K562 (cell line): ENCODE measurements around the gene MIDN. TPM values are rescaled to one million over a fixed set of nuclear protein-coding genes. Genes with fewer than 3 reads are reported as not detected.

Experiments
- ATF1 ChIP-seq, 2 experiments: fragments of 450-650 bp in 1 of 2; IDR thresholded peaks; 2 replicates each; pipeline ENCODE4 v1.6.1; 2016; ENCODE audit warnings: missing compliant biosample characterization in 1 of 2, missing genetic modification characterization in 1 of 2
- BRD4 ChIP-seq: fragments of 200-600 bp; sonication (generic); IDR thresholded peaks from 2 replicates; pipeline ENCODE4 v1.6.1; 2017; ENCODE audit warnings: inconsistent platforms
- E2F6 ChIP-seq, 2 experiments: IDR thresholded peaks; 2 replicates each; pipeline ENCODE4 v1.6.1; 2011; ENCODE audit warnings: borderline replicate concordance in 1 of 2, control low read depth in 1 of 2, low read depth in 1 of 2, low read length in 1 of 2, mild to moderate bottlenecking in 1 of 2, mixed read lengths in 1 of 2, moderate library complexity in 1 of 2; ENCODE audit not compliant: insufficient read depth in 1 of 2, insufficient read length in 1 of 2, poor library complexity in 1 of 2, severe bottlenecking in 1 of 2; ENCODE audit errors: extremely low read depth in 1 of 2
- ELK1 ChIP-seq: sonication (generic); formaldehyde crosslinking; IDR thresholded peaks from 2 replicates; pipeline ENCODE4 v1.8.1; 2022; ENCODE audit warnings: missing genetic modification reagents
- EWSR1 ChIP-seq: fragments of 450-650 bp; IDR thresholded peaks from 2 replicates; pipeline ENCODE4 v1.6.1; 2018; ENCODE audit warnings: borderline replicate concordance, mild to moderate bottlenecking, low read depth, moderate library complexity; ENCODE audit not compliant: partially characterized antibody
- FOXA3 ChIP-seq, 2 experiments: fragments of 450-650 bp in 1 of 2; sonication (generic) in 1 of 2; formaldehyde crosslinking; IDR thresholded peaks in 1 of 2; conservative IDR thresholded peaks in 1 of 2; 2 replicates each; pipeline versions ENCODE4 v1.4.0 to v1.8.0; 2020 to 2022; ENCODE audit warnings: mild to moderate bottlenecking in 2 of 2, missing genetic modification reagents in 1 of 2
- GMEB1 ChIP-seq: fragments of 250-450 bp; sonication (Bioruptor Pico); IDR thresholded peaks from 2 replicates; pipeline ENCODE4 v1.4.0; 2020; ENCODE audit warnings: mild to moderate bottlenecking
- HCFC1 ChIP-seq: IDR thresholded peaks from 2 replicates; pipeline ENCODE4 v1.6.1; 2012; ENCODE audit warnings: low read depth, low read length, improper control_type of control experiment
- HIVEP1 ChIP-seq: fragments of 250-450 bp; sonication (Bioruptor Pico); IDR thresholded peaks from 2 replicates; pipeline ENCODE4 v1.4.0; 2020; ENCODE audit warnings: mild to moderate bottlenecking
- HMBOX1 ChIP-seq: sonication (generic); IDR thresholded peaks from 2 replicates; pipeline ENCODE4 v1.6.1; 2016
- MAFK ChIP-seq: IDR thresholded peaks from 2 replicates; pipeline ENCODE4 v1.6.1; 2011; ENCODE audit warnings: low read length, improper control_type of control experiment
- MBD2 ChIP-seq: sonication (generic); IDR thresholded peaks from 2 replicates; pipeline ENCODE4 v1.6.1; 2016; ENCODE audit warnings: low read depth, borderline replicate concordance
- NR2C2 ChIP-seq, 2 experiments: fragments of 200-800 bp in 1 of 2; sonication (Bioruptor generic) in 1 of 2; sonication (generic) in 1 of 2; formaldehyde crosslinking in 1 of 2; IDR thresholded peaks; 2 replicates each; pipeline versions ENCODE4 v1.6.1 to v1.8.0; 2016 to 2022; ENCODE audit warnings: mild to moderate bottlenecking in 1 of 2, missing compliant biosample characterization in 1 of 2, missing genetic modification characterization in 1 of 2, missing genetic modification reagents in 1 of 2
- POLR2AphosphoS5 ChIP-seq: IDR thresholded peaks from 2 replicates; pipeline ENCODE4 v1.6.1; 2011; ENCODE audit warnings: mild to moderate bottlenecking, low read depth, low read length, moderate library complexity; ENCODE audit not compliant: control insufficient read depth, insufficient read depth
- SAP30 ChIP-seq: fragments of 200-600 bp; sonication (generic); IDR thresholded peaks from 2 replicates; pipeline ENCODE4 v1.6.1; 2012; ENCODE audit warnings: borderline replicate concordance, low read depth, mild to moderate bottlenecking, moderate library complexity, low read length, control low read depth, inconsistent platforms; ENCODE audit not compliant: insufficient read depth, poor library complexity, severe bottlenecking
- TBL1XR1 ChIP-seq, 2 experiments: IDR thresholded peaks; 2 replicates each; pipeline ENCODE4 v1.6.1; 2012; ENCODE audit warnings: improper control_type of control experiment in 2 of 2, low read length in 2 of 2, mild to moderate bottlenecking in 1 of 2
- ZC3H11A ChIP-seq: IDR thresholded peaks from 2 replicates; pipeline ENCODE4 v1.6.1; 2012; ENCODE audit warnings: low read depth, low read length, improper control_type of control experiment
- ZFX ChIP-seq: sonication (generic); formaldehyde crosslinking; IDR thresholded peaks from 2 replicates; pipeline ENCODE4 v1.8.0; 2022; ENCODE audit warnings: mild to moderate bottlenecking, missing genetic modification reagents, moderate library complexity
- ZNF197 ChIP-seq: fragments of 200-800 bp; sonication (Bioruptor generic); IDR thresholded peaks from 2 replicates; pipeline ENCODE4 v1.6.1; 2016; ENCODE audit warnings: low read depth, missing genetic modification characterization, missing compliant biosample characterization
- ZNF561 ChIP-seq: fragments of 450-650 bp; formaldehyde crosslinking; conservative IDR thresholded peaks from 2 replicates; pipeline ENCODE4 v1.4.0; 2020; ENCODE audit warnings: mild to moderate bottlenecking, moderate library complexity
- ZNF778 ChIP-seq: fragments of 450-650 bp; formaldehyde crosslinking; IDR thresholded peaks from 2 replicates; pipeline ENCODE4 v1.4.0; 2020; ENCODE audit warnings: mild to moderate bottlenecking, moderate library complexity
- polyA plus RNA-seq, 8 experiments: library from polyadenylated mRNA; depleted of rRNA in 4 of 8; stranded (reverse) in 5 of 8; unstranded in 3 of 8; fragments of >200 nt; fragmentation: Nextera tagmentation in 2 of 8; fragmentation: Illumina TruSeq in 1 of 8; extraction: Ambion mirVana in 2 of 8; extraction: Trizol in 1 of 8; gene quantifications; 2 replicates each; pipeline versions ENCODE4 v1.2.1 to v1.2.3, GENCODE V29; 2011 to 2014; ENCODE audit warnings: inconsistent platforms in 1 of 8, missing spikeins in 1 of 8
- total RNA-seq, 7 experiments: library from RNA; depleted of rRNA in 6 of 7; stranded (reverse); fragments of >200 nt in 6 of 7; fragmentation: Illumina TruSeq in 2 of 7; extraction: Trizol in 2 of 7; gene quantifications; 2 replicates each; pipeline versions ENCODE4 v1.2.1 to v1.2.3, GENCODE V29; 2011 to 2021; ENCODE audit warnings: low replicate concordance in 1 of 7

The MIDN gene
- total and polyA plus RNA-seq, 9 of the 15 experiments (the other 6 are each of a cell fraction or from before 2014, with no cell fraction given) = 0.17 to 120 (median 10.1) TPM

GRCh38 chr19:1266129-1266915 lies 17.9 kb downstream of the MIDN start (continued):
- TF ChIP-seq E2F6 (IDR thresholded peaks at IDR 0.05; ENCODE audit: borderline replicate concordance in 1 of 2, extremely low read depth in 1 of 2, insufficient read depth in 1 of 2, insufficient read length in 1 of 2, low read depth in 1 of 2, low read length in 1 of 2, poor library complexity in 1 of 2, severe bottlenecking in 1 of 2) (peak in 1 of 2 experiments; percentile 67), SAP30 (peak; percentile 30), TBL1XR1 (IDR thresholded peaks at IDR 0.05; ENCODE audit: low read length in 2 of 2) (peak in 1 of 2 experiments; percentile 42; a peak in 1 of 4 replicates), HMBOX1 (no peak), ZNF778 (CRISPR knock-in tag) (no peak), ELK1 (CRISPR knock-in tag) (no peak), ZC3H11A (no peak), HCFC1 (peak; percentile 11; the same call in 1 of the 2 replicates), BRD4 (0 out of 2 replicates have a peak, but pooled peaks have one; percentile 49), GMEB1 (CRISPR knock-in tag) (peak; percentile 51), EWSR1 (no peak), ZNF561 (no peak), ZNF197 (CRISPR knock-in tag) (no peak), ZFX (CRISPR knock-in tag) (peak; percentile 48; the same call in 1 of the 2 replicates), NR2C2 (CRISPR knock-in tag; IDR thresholded peaks at IDR 0.05) (no peak; the same call in 1 of the 2 replicates), NR2C2 (tag; IDR thresholded peaks at IDR 0.05) (peak; percentile 70), HIVEP1 (CRISPR knock-in tag) (no peak), MAFK (no peak), POLR2AphosphoS5 (0 out of 2 replicates have a peak, but pooled peaks have one; percentile 6), FOXA3 (CRISPR knock-in tag; conservative IDR thresholded peaks at IDR 0.05 in 1 of 2, IDR thresholded peaks at IDR 0.05 in 1 of 2) (peak in 1 of 2 experiments; percentile 52; a peak in 1 of 4 replicates), MBD2 (0 out of 2 replicates have a peak, but pooled peaks have one; percentile 40), ATF1 (CRISPR knock-in tag; IDR thresholded peaks at IDR 0.05) (no peak; the same call in 1 of the 2 replicates), ATF1 (tag; IDR thresholded peaks at IDR 0.05) (0 out of 2 replicates have a peak, but pooled peaks have one; percentile 44)
